Tibial nerve (tissue), 3 donors: Measurements from ENCODE around the gene SLF2.

Experiments used
- CTCF ChIP-seq, 5 experiments: fragments of 200-600 bp in 3 of 5; fragments of 450-650 bp in 2 of 5; sonication (generic) in 3 of 5; IDR thresholded peaks; one replicate each; pipeline ENCODE4 v1.5.1; 2016 to 2019; ENCODE audit warnings: antibody characterized with exemption in 5 of 5, mild to moderate bottlenecking in 3 of 5, moderate library complexity in 2 of 5
- POLR2A ChIP-seq, 2 donors: fragments of 450-650 bp; IDR thresholded peaks; one replicate each; pipeline ENCODE4 v1.6.1; 2017; ENCODE audit warnings: antibody characterized with exemption in 2 of 2, mild to moderate bottlenecking in 2 of 2, moderate library complexity in 2 of 2

GRCh38 chr10:100948916-100949315 is 36.2 kb downstream of the SLF2 start:
- TF ChIP-seq POLR2A (IDR thresholded peaks at IDR 0.05), result no peak
- TF ChIP-seq CTCF (IDR thresholded peaks at IDR 0.05), result no peak
